Stimulated activated CD4-positive, alpha-beta T cell treated with anti-CD3 and anti-CD28 coated beads, Interleukin-4, amount 100 ng/mL, for 24 hours (primary cell): Measurements from ENCODE around the gene PLEKHH3.
"Not testable (repeated sequence)": the region's sequence is repeated elsewhere in the genome, so short reads cannot be mapped to it uniquely, and the experiment has no call there.

Experiments
- DNase-seq: peaks from one replicate; pipeline ENCODE4 v3.0.0-alpha.2; 2020

PLEKHH3 gene

GRCh38 chr17:42623732-42624596 is 52.8 kb downstream of the PLEKHH3 start:
- DNase-seq = no peak

GRCh38 chr17:42623271-42623670 is 53.5 kb downstream of the PLEKHH3 start:
- DNase-seq = no peak

- not testable (repeated sequence) for DNase-seq
These were observed 54.8 kb downstream of the PLEKHH3 start for GRCh38 chr17:42621987-42622386.

GRCh38 chr17:42618442-42619150 is 58.2 kb downstream of the PLEKHH3 start:
- DNase-seq = no peak

GRCh38 chr17:42617956-42618431 is 58.8 kb downstream of the PLEKHH3 start:
- no peak for DNase-seq
